Measurements from ENCODE around the gene MAMLD1. TPM values are rescaled to one million over a fixed set of nuclear protein-coding genes. Genes with fewer than 3 reads are reported as not detected.
"Not testable (repeated sequence)": the region's sequence is repeated elsewhere in the genome, so short reads cannot be mapped to it uniquely, and the experiment has no call there.

Gene MAMLD1
- total and polyA plus RNA-seq, 7 donors: under 0.01 to 6.4 (median 1.2) TPM

DNA sequence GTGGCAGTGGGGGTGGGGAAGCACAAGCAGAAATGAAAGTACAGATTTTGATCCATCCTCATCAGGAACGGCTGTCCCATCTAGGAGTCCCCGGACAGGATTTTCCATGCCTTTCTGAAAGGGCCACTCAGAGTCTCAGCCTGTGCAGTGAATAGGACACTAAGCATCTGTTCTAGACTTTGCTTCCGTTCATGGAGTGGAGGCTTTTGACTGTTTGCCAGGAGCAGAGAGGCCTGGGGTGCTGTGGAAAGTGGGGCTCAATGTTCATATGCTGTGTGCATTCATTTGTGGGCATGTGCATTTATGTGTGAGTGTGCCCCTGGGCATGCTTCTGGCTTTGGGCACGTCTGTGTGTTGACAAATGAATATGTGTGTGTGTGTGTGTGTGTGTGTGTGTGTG is 25.6 kb upstream of the MAMLD1 start:
- intact Hi-C loops (cut with DNase I): no loop called here
- 29 to 47% methylated on average over 4 of the region's 4 CpGs for WGBS, 2 donors
- TF ChIP-seq EP300 (IDR thresholded peaks at IDR 0.05): no peak
- TF ChIP-seq POLR2AphosphoS5 (IDR thresholded peaks at IDR 0.05): no peak
- TF ChIP-seq POLR2A (IDR thresholded peaks at IDR 0.05): no peak
- TF ChIP-seq, protein P1, sequence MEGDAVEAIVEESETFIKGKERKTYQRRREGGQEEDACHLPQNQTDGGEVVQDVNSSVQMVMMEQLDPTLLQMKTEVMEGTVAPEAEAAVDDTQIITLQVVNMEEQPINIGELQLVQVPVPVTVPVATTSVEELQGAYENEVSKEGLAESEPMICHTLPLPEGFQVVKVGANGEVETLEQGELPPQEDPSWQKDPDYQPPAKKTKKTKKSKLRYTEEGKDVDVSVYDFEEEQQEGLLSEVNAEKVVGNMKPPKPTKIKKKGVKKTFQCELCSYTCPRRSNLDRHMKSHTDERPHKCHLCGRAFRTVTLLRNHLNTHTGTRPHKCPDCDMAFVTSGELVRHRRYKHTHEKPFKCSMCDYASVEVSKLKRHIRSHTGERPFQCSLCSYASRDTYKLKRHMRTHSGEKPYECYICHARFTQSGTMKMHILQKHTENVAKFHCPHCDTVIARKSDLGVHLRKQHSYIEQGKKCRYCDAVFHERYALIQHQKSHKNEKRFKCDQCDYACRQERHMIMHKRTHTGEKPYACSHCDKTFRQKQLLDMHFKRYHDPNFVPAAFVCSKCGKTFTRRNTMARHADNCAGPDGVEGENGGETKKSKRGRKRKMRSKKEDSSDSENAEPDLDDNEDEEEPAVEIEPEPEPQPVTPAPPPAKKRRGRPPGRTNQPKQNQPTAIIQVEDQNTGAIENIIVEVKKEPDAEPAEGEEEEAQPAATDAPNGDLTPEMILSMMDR (IDR thresholded peaks at IDR 0.05): no peak

DNA sequence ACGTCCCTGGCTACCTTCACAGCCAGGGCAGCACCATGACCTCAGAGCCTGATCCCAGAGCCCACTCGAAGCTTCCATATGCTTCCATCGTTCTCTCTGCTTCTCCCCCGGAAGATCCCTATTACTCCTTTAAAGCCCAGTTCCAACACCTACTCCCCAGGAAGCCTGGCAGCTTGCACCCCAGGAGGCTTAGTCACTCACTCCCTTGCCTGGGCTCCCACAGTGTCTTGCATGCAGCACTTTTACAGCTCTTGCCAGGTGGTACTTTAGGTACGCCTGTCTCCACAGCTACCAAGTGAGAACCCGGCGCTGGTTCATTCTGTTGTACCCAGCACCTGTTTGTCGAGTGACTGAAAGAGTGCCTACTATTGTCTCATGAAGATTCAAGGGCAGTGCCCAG is 24.5 kb upstream of the MAMLD1 start:
- intact Hi-C loops (cut with DNase I): no loop called here
- TF ChIP-seq POLR2A (IDR thresholded peaks at IDR 0.05): no peak
- no peak for TF ChIP-seq POLR2AphosphoS5 (IDR thresholded peaks at IDR 0.05)
- no peak for TF ChIP-seq EP300 (IDR thresholded peaks at IDR 0.05)
- TF ChIP-seq, protein P1 (IDR thresholded peaks at IDR 0.05): no peak
- WGBS, 2 donors: 88 to 92% methylated on average over 8 of the region's 8 CpGs

More for the DNA sequence above, 25.6 kb upstream of the MAMLD1 start:
- Histone ChIP-seq H3K27me3 (no peaks in the 10 kb centered on the region), H3K4me1 (no peaks in the 10 kb centered on the region), H3K36me3 (no peaks in the 10 kb centered on the region), H3K9me3 (no peaks in the 10 kb centered on the region), H3K27ac (no peak overlapping the region), H3K4me3 (no peak overlapping the region)
- DNase-seq: no peak

DNA sequence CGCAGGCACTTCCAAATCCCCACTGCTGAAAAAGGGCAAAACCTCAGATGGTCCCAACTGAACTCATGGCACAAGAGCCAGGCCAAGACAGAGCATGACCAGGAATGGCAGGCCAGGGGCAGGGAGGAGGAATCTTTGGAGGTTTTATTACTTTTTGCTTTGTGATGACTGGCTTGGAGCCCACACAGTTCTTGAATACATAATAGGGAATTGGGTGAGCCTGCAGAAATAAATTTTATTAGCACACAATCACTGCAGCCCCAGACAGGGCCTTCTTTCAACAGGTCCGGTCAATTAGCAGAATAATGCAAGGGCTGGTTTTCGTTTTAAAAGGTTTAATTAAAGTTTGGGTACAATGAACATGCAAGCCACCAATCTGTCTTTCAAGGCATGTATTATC is 23.4 kb upstream of the MAMLD1 start:
- Histone ChIP-seq H3K36me3 (no peaks in the 10 kb centered on the region), H3K9me3 (no peaks in the 10 kb centered on the region), H3K4me1 (no peaks in the 10 kb centered on the region), H3K27ac (no peak overlapping the region), H3K27me3 (no peaks in the 10 kb centered on the region), H3K4me3 (no peak overlapping the region)
- intact Hi-C loops (cut with DNase I): no loop called here
- WGBS, 2 donors: 62 to 87% methylated on average over 3 of the region's 3 CpGs
- DNase-seq: no peak
- no peak for TF ChIP-seq POLR2A (IDR thresholded peaks at IDR 0.05)
- no peak for TF ChIP-seq EP300 (IDR thresholded peaks at IDR 0.05)
- TF ChIP-seq, protein P1 (IDR thresholded peaks at IDR 0.05): no peak
- TF ChIP-seq POLR2AphosphoS5 (IDR thresholded peaks at IDR 0.05): no peak

More for the DNA sequence above, 24.5 kb upstream of the MAMLD1 start:
- no peak for DNase-seq
- no peaks in the 10 kb centered on the region for H3K36me3 ChIP-seq
- H3K27ac ChIP-seq: no peak overlapping the region
- no peak overlapping the region for H3K4me3 ChIP-seq
- H3K4me1 ChIP-seq: no peaks in the 10 kb centered on the region
- H3K27me3 ChIP-seq: no peaks in the 10 kb centered on the region
- no peaks in the 10 kb centered on the region for H3K9me3 ChIP-seq

DNA sequence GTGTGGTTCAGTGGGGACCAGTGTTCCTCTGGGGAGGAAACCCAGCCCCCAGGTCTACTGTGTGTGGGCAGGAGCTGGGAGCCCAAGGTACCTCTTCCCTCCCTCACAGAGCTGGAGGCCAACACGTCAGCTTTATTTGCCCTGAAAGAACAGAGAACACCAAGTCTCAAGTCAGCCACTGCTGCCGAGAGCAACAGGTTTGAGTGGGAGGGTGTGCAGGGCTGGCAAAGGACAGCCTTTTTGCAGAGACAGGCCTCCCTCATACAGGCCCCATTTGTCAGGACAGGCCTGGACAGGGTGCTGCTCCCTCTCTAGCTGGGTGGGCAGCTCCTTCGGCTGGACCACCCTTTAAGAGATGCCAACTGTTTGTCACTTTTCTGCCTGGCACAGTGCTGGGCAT is 22.8 kb upstream of the MAMLD1 start:
- H3K36me3 ChIP-seq; intact Hi-C loops (cut with DNase I); DNase-seq; H3K4me1 ChIP-seq; H3K27me3 ChIP-seq; H3K27ac ChIP-seq; H3K9me3 ChIP-seq; H3K4me3 ChIP-seq: not testable (repeated sequence)
- 87 to 94% methylated on average over 3 of the region's 3 CpGs for WGBS, 2 donors

DNA sequence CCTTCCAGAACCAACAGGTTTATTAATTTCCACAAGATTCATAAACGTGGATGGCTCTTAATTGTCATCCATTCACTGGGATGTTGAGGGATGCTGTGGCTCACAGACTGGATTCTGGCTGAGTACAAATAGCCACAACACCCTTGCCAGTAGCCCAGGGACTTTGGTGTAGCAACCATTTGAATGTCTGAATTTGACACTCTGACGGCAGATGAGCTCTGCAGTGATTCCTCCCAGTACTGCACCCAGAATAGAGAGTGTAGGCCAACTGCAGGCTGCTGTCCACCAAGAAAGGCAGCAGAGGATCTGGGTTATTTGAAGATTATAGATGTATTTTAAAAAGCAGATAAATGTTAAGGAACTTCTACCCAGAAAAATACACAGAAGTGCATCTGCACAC is 15.6 kb upstream of the MAMLD1 start:
- intact Hi-C loops (cut with DNase I): no loop called here
- TF ChIP-seq POLR2A (IDR thresholded peaks at IDR 0.05): no peak
- no peak for TF ChIP-seq EP300 (IDR thresholded peaks at IDR 0.05)
- TF ChIP-seq POLR2AphosphoS5 (IDR thresholded peaks at IDR 0.05): no peak
- TF ChIP-seq, protein P1 (IDR thresholded peaks at IDR 0.05): no peak
- no peak overlapping the region for H3K4me3 ChIP-seq
- no peak for DNase-seq
- H3K27ac ChIP-seq: no peak overlapping the region
- no peaks in the 10 kb centered on the region for H3K36me3 ChIP-seq
- no peaks in the 10 kb centered on the region for H3K4me1 ChIP-seq
- 78 to 79% methylated on average over 2 of the region's 2 CpGs for WGBS, 2 donors
- no peaks in the 10 kb centered on the region for H3K27me3 ChIP-seq
- no peaks in the 10 kb centered on the region for H3K9me3 ChIP-seq
